HepG2 (cell line): Measurements from ENCODE around the gene REM2. TPM values are rescaled to one million over a fixed set of nuclear protein-coding genes. Genes with fewer than 3 reads are reported as not detected.

Experiments used
- ATRX ChIP-seq: sonication (generic); formaldehyde crosslinking; IDR thresholded peaks from 2 replicates; pipeline ENCODE4 v1.4.0; 2020; ENCODE audit warnings: missing genetic modification reagents, borderline replicate concordance
- ELF3 ChIP-seq: IDR thresholded peaks from 2 replicates; pipeline ENCODE4 v1.6.1; 2016; ENCODE audit warnings: missing genetic modification reagents, missing compliant biosample characterization
- HOXA3 ChIP-seq: sonication (generic); formaldehyde crosslinking; IDR thresholded peaks from 2 replicates; pipeline ENCODE4 v1.5.0; 2020; ENCODE audit warnings: missing genetic modification reagents
- KLF9 ChIP-seq: IDR thresholded peaks from 2 replicates; pipeline ENCODE4 v1.6.1; 2016; ENCODE audit warnings: low read depth
- LRRFIP1 ChIP-seq: sonication (generic); formaldehyde crosslinking; conservative IDR thresholded peaks from 2 replicates; pipeline ENCODE4 v1.4.0; 2020; ENCODE audit warnings: missing genetic modification reagents
- MAFG ChIP-seq: sonication (generic); formaldehyde crosslinking; IDR thresholded peaks from 2 replicates; pipeline ENCODE4 v1.5.1; 2020; ENCODE audit warnings: mild to moderate bottlenecking, missing genetic modification reagents
- TCF7 ChIP-seq: sonication (generic); IDR thresholded peaks from 2 replicates; pipeline ENCODE4 v1.6.1; 2016; ENCODE audit warnings: antibody characterized with exemption, low read depth
- ZNF564 ChIP-seq: sonication (generic); formaldehyde crosslinking; IDR thresholded peaks from 2 replicates; pipeline ENCODE4 v1.8.1; 2023; ENCODE audit warnings: mild to moderate bottlenecking, missing genetic modification reagents
- polyA plus RNA-seq, 8 experiments: library from polyadenylated mRNA; depleted of rRNA in 3 of 8; stranded (reverse) in 7 of 8; unstranded in 1 of 8; fragments of >200 nt; fragmentation: Illumina TruSeq in 4 of 8; extraction: Trizol in 4 of 8; gene quantifications; 2 replicates each; pipeline versions ENCODE4 v1.2.1 to v1.2.3, GENCODE V29; 2011 to 2016; ENCODE audit warnings: low read depth in 4 of 8, missing spikeins in 1 of 8, mixed read lengths in 1 of 8; ENCODE audit not compliant: insufficient read depth in 1 of 8
- total RNA-seq, 5 experiments: library from RNA; depleted of rRNA; stranded (reverse); fragments of >200 nt; fragmentation: Illumina TruSeq; extraction: Trizol; gene quantifications; 2 replicates each; pipeline ENCODE4 v1.2.3, GENCODE V29; 2016; ENCODE audit warnings: low read depth in 1 of 5
- TF ChIP-seq, protein P1 (sequence below): sonication (generic); formaldehyde crosslinking; IDR thresholded peaks from 2 replicates; pipeline ENCODE4 v1.9.0; 2021; ENCODE audit warnings: missing genetic modification reagents, mild to moderate bottlenecking, borderline replicate concordance
- TF ChIP-seq, protein P2 (sequence below): sonication (generic); formaldehyde crosslinking; IDR thresholded peaks from one replicate; pipeline ENCODE4 v1.5.1; 2020; ENCODE audit warnings: mild to moderate bottlenecking, missing genetic modification reagents; ENCODE audit errors: not compliant biosample characterization
- TF ChIP-seq, protein P3 (sequence below), 2 experiments: sonication (generic) in 1 of 2; formaldehyde crosslinking in 1 of 2; IDR thresholded peaks; 2 replicates each; pipeline versions ENCODE4 v1.5.1 to v1.6.1; 2011 to 2020; ENCODE audit warnings: borderline replicate concordance in 1 of 2, low read depth in 1 of 2, low read length in 1 of 2, mild to moderate bottlenecking in 1 of 2, missing genetic modification reagents in 1 of 2, moderate library complexity in 1 of 2

REM2 gene
- total and polyA plus RNA-seq, 2 of the 13 experiments (the other 11 are each of a cell fraction or from before 2014, with no cell fraction given) = 0.20 TPM; not detected in 1

GRCh38 chr14:22871224-22872032 lies 11.6 kb upstream of the REM2 start, which contains the start of gene LRP10 (continued):
- TF ChIP-seq LRRFIP1 (CRISPR knock-in tag) (no peak; the same call in 1 of the 2 replicates), ZNF564 (CRISPR knock-in tag) (peak; percentile 71; the same call in 1 of the 2 replicates), KLF9 (peak; percentile 65), ELF3 (CRISPR knock-in tag) (peak; percentile 94), TCF7 (peak; percentile 61; the same call in 1 of the 2 replicates), ATRX (CRISPR knock-in tag) (no peak), MAFG (CRISPR knock-in tag) (no peak; the same call in 1 of the 2 replicates), HOXA3 (peak; percentile 86)
- TF ChIP-seq, protein P1, sequence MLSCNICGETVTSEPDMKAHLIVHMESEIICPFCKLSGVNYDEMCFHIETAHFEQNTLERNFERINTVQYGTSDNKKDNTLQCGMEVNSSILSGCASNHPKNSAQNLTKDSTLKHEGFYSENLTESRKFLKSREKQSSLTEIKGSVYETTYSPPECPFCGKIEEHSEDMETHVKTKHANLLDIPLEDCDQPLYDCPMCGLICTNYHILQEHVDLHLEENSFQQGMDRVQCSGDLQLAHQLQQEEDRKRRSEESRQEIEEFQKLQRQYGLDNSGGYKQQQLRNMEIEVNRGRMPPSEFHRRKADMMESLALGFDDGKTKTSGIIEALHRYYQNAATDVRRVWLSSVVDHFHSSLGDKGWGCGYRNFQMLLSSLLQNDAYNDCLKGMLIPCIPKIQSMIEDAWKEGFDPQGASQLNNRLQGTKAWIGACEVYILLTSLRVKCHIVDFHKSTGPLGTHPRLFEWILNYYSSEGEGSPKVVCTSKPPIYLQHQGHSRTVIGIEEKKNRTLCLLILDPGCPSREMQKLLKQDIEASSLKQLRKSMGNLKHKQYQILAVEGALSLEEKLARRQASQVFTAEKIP (CRISPR knock-in tag) = no peak
- TF ChIP-seq, protein P2, sequence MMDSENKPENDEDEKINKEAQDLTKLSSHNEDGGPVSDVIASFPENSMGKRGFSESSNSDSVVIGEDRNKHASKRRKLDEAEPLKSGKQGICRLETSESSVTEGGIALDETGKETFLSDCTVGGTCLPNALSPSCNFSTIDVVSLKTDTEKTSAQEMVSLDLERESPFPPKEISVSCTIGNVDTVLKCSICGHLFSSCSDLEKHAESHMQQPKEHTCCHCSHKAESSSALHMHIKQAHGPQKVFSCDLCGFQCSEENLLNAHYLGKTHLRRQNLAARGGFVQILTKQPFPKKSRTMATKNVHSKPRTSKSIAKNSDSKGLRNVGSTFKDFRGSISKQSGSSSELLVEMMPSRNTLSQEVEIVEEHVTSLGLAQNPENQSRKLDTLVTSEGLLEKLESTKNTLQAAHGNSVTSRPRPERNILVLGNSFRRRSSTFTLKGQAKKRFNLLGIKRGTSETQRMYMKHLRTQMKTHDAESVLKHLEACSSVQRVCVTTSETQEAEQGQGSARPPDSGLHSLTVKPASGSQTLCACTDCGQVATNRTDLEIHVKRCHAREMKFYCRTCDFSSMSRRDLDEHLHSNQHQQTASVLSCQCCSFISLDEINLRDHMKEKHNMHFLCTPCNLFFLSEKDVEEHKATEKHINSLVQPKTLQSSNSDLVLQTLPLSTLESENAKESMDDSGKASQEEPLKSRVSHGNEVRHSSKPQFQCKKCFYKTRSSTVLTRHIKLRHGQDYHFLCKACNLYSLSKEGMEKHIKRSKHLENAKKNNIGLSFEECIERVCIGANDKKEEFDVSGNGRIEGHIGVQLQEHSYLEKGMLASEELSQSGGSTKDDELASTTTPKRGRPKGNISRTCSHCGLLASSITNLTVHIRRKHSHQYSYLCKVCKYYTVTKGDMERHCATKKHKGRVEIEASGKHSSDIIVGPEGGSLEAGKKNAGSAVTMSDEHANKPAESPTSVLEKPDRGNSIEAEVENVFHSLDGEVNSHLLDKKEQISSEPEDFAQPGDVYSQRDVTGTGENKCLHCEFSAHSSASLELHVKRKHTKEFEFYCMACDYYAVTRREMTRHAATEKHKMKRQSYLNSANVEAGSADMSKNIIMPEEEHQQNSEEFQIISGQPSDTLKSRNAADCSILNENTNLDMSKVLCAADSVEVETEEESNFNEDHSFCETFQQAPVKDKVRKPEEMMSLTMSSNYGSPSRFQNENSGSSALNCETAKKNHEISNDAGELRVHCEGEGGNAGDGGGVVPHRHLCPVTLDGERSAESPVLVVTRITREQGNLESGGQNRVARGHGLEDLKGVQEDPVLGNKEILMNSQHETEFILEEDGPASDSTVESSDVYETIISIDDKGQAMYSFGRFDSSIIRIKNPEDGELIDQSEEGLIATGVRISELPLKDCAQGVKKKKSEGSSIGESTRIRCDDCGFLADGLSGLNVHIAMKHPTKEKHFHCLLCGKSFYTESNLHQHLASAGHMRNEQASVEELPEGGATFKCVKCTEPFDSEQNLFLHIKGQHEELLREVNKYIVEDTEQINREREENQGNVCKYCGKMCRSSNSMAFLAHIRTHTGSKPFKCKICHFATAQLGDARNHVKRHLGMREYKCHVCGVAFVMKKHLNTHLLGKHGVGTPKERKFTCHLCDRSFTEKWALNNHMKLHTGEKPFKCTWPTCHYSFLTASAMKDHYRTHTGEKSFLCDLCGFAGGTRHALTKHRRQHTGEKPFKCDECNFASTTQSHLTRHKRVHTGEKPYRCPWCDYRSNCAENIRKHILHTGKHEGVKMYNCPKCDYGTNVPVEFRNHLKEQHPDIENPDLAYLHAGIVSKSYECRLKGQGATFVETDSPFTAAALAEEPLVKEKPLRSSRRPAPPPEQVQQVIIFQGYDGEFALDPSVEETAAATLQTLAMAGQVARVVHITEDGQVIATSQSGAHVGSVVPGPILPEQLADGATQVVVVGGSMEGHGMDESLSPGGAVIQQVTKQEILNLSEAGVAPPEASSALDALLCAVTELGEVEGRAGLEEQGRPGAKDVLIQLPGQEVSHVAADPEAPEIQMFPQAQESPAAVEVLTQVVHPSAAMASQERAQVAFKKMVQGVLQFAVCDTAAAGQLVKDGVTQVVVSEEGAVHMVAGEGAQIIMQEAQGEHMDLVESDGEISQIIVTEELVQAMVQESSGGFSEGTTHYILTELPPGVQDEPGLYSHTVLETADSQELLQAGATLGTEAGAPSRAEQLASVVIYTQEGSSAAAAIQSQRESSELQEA (CRISPR knock-in tag) = peak; percentile 99
- TF ChIP-seq, protein P3, sequence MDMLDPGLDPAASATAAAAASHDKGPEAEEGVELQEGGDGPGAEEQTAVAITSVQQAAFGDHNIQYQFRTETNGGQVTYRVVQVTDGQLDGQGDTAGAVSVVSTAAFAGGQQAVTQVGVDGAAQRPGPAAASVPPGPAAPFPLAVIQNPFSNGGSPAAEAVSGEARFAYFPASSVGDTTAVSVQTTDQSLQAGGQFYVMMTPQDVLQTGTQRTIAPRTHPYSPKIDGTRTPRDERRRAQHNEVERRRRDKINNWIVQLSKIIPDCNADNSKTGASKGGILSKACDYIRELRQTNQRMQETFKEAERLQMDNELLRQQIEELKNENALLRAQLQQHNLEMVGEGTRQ (IDR thresholded peaks at IDR 0.05; ENCODE audit: low read depth, low read length) = no peak
- TF ChIP-seq, protein P3 (CRISPR knock-in tag; IDR thresholded peaks at IDR 0.05; ENCODE audit: borderline replicate concordance) = peak; percentile 48; the same call in 1 of the 2 replicates
